ENCODE data around the gene RNF8. TPM values are rescaled to one million over a fixed set of nuclear protein-coding genes. Genes with fewer than 3 reads are reported as not detected.

The RNF8 gene
- total and polyA plus RNA-seq, 10 of the 15 experiments (the other 5 are each of a cell fraction or from before 2014, with no cell fraction given), result 7.8 to 30.2 (median 23.3) TPM

- TF ChIP-seq BCL3 (IDR thresholded peaks at IDR 0.05; ENCODE audit: borderline replicate concordance, insufficient read depth, low read depth, low read length, poor library complexity, severe bottlenecking) (no peak), JUNB (IDR thresholded peaks at IDR 0.05) (no peak), IKZF1 (conservative IDR thresholded peaks at IDR 0.05) (peak; percentile 63), RAD51 (IDR thresholded peaks at IDR 0.05) (no peak), WRNIP1 (IDR thresholded peaks at IDR 0.05; ENCODE audit: borderline replicate concordance, low read depth, low read length) (no peak), EP300 (IDR thresholded peaks at IDR 0.05; ENCODE audit: borderline replicate concordance in 1 of 2, control insufficient read depth in 1 of 2, low read depth in 2 of 2, low read length in 2 of 2) (no peak), POLR2A (IDR thresholded peaks at IDR 0.05; ENCODE audit: low read depth, low read length) (peak; percentile 85), POU2F2 (IDR thresholded peaks at IDR 0.05; ENCODE audit: borderline replicate concordance, low read depth, low read length) (peak; percentile 75; the same call in 1 of the 3 replicates), ZNF274 (IDR thresholded peaks at IDR 0.05; ENCODE audit: insufficient read depth, insufficient read length) (no peak), HCFC1 (IDR thresholded peaks at IDR 0.05; ENCODE audit: low read length) (peak; percentile 42; the same call in 1 of the 2 replicates), POLR2AphosphoS5 (IDR thresholded peaks at IDR 0.05; ENCODE audit: low read length) (peak; percentile 53; the same call in 1 of the 2 replicates), CTCF (IDR thresholded peaks at IDR 0.05 in 2 of 3, conservative IDR thresholded peaks at IDR 0.05 in 1 of 3; ENCODE audit: control insufficient read depth in 2 of 3, extremely low read depth in 1 of 3, insufficient read depth in 1 of 3, low read depth in 3 of 3, low read length in 3 of 3) (no peak), POLR2AphosphoS2 (IDR thresholded peaks at IDR 0.05; ENCODE audit: low read depth, low read length) (peak; percentile 47; the same call in 1 of the 2 replicates), MXI1 (IDR thresholded peaks at IDR 0.05; ENCODE audit: low read depth, low read length) (0 out of 2 replicates have a peak, but pooled peaks have one; percentile 42), IRF5 (IDR thresholded peaks at IDR 0.05; ENCODE audit: borderline replicate concordance) (no peak), TAF1 (IDR thresholded peaks at IDR 0.05; ENCODE audit: borderline replicate concordance, low read depth, low read length) (peak; percentile 79; the same call in 1 of the 2 replicates), HDAC2 (IDR thresholded peaks at IDR 0.05) (0 out of 2 replicates have a peak, but pooled peaks have one; percentile 4), ZNF207 (IDR thresholded peaks at IDR 0.05; ENCODE audit: borderline replicate concordance) (no peak), USF1 (IDR thresholded peaks at IDR 0.05; ENCODE audit: borderline replicate concordance, extremely low read length, insufficient read depth, low read depth, low read length) (no peak), MYB (IDR thresholded peaks at IDR 0.05; ENCODE audit: borderline replicate concordance, low read depth, low read length) (no peak), PAX5 (IDR thresholded peaks at IDR 0.05; ENCODE audit: borderline replicate concordance, low read depth, low read length) (peak; percentile 52; the same call in 1 of the 2 replicates), HDGF (IDR thresholded peaks at IDR 0.05) (peak; percentile 58; the same call in 1 of the 2 replicates)
Observed at GRCh38 chr6:37353761-37354525, at the start of gene RNF8 (continued).

All from GM12878 (cell line).